ENCODE data around the gene PLA2G4B.

The PLA2G4B gene

GRCh38 chr15:41853831-41854230 lies 15.2 kb downstream of the PLA2G4B start:
- Histone ChIP-seq H3K27ac (ENCODE audit: poor library complexity, severe bottlenecking) (no peak overlapping the region), H3K36me3 (ENCODE audit: low read depth) (no peaks in the 10 kb centered on the region), H3K4me3 (ENCODE audit: severe bottlenecking) (no peak overlapping the region), H3K4me1 (ENCODE audit: insufficient read depth, poor library complexity, severe bottlenecking) (peaks cover 13% of the 10 kb centered on the region), H3K9me3 (ENCODE audit: severe bottlenecking) (no peaks in the 10 kb centered on the region), H3K27me3 (ENCODE audit: insufficient read depth, poor library complexity, severe bottlenecking) (no peaks in the 10 kb centered on the region)
- ATAC-seq (ENCODE audit: low read depth): no peak
- no peak for DNase-seq (ENCODE audit: low spot score)
- TF ChIP-seq, protein P1, sequence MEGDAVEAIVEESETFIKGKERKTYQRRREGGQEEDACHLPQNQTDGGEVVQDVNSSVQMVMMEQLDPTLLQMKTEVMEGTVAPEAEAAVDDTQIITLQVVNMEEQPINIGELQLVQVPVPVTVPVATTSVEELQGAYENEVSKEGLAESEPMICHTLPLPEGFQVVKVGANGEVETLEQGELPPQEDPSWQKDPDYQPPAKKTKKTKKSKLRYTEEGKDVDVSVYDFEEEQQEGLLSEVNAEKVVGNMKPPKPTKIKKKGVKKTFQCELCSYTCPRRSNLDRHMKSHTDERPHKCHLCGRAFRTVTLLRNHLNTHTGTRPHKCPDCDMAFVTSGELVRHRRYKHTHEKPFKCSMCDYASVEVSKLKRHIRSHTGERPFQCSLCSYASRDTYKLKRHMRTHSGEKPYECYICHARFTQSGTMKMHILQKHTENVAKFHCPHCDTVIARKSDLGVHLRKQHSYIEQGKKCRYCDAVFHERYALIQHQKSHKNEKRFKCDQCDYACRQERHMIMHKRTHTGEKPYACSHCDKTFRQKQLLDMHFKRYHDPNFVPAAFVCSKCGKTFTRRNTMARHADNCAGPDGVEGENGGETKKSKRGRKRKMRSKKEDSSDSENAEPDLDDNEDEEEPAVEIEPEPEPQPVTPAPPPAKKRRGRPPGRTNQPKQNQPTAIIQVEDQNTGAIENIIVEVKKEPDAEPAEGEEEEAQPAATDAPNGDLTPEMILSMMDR (IDR thresholded peaks at IDR 0.05; ENCODE audit: poor library complexity, severe bottlenecking): no peak

GRCh38 chr15:41854443-41854842 lies 15.8 kb downstream of the PLA2G4B start:
- ATAC-seq (ENCODE audit: low read depth) (no peak), DNase-seq (ENCODE audit: low spot score) (no peak)
- H3K27me3 ChIP-seq (ENCODE audit: insufficient read depth, poor library complexity, severe bottlenecking): no peaks in the 10 kb centered on the region
- no peaks in the 10 kb centered on the region for H3K36me3 ChIP-seq (ENCODE audit: low read depth)
- no peak overlapping the region for H3K27ac ChIP-seq (ENCODE audit: poor library complexity, severe bottlenecking)
- H3K4me1 ChIP-seq (ENCODE audit: insufficient read depth, poor library complexity, severe bottlenecking): peaks cover 8% of the 10 kb centered on the region
- no peaks in the 10 kb centered on the region for H3K9me3 ChIP-seq (ENCODE audit: severe bottlenecking)
- TF ChIP-seq, protein P1 (IDR thresholded peaks at IDR 0.05; ENCODE audit: poor library complexity, severe bottlenecking): no peak
- no peak overlapping the region for H3K4me3 ChIP-seq (ENCODE audit: severe bottlenecking)

DNA sequence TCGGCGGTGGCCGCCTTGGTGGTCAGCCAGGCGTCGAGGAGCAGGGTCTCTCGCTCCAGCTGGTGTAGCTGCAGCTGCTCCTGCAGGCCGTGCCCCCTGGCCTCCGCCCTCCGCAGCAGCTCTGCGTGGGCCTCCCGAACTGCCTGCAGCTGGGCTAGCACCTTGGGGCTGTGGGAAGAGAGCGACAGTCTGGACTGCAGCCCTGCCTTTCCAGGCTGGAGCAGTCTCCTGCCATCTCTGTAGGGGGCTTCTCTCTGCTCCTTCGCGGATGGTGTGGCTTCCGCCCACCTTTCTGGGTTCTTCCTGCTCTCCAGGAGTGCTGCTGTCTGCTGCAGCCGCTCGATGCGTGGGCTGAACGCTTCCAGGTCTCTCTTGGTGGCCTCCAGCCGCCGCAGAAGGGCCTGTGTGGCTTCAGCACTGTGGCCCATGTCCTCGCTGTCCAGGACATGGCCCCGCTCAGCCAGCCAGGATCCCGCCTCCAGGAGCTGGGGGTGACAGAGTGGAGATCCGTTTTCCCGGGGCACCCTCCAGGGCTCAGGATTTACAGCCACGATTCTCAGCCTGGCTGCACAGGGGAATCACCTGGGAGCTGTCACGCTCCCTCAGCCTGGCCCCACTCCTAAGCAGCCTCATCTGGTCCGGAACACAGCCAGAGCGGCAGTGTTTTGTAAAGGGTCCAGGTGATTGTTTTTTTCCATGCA lies 16.8 kb downstream of the PLA2G4B start:
- Histone ChIP-seq H3K9me3 (ENCODE audit: severe bottlenecking) (no peaks in the 10 kb centered on the region), H3K27ac (ENCODE audit: poor library complexity, severe bottlenecking) (no peak overlapping the region), H3K4me1 (ENCODE audit: insufficient read depth, poor library complexity, severe bottlenecking) (no peaks in the 10 kb centered on the region), H3K27me3 (ENCODE audit: insufficient read depth, poor library complexity, severe bottlenecking) (no peaks in the 10 kb centered on the region), H3K36me3 (ENCODE audit: low read depth) (no peaks in the 10 kb centered on the region), H3K4me3 (ENCODE audit: severe bottlenecking) (no peak overlapping the region)
- TF ChIP-seq, protein P1 (IDR thresholded peaks at IDR 0.05; ENCODE audit: poor library complexity, severe bottlenecking): no peak
- DNase-seq (ENCODE audit: low spot score): no peak
- ATAC-seq (ENCODE audit: low read depth): no peak

DNA sequence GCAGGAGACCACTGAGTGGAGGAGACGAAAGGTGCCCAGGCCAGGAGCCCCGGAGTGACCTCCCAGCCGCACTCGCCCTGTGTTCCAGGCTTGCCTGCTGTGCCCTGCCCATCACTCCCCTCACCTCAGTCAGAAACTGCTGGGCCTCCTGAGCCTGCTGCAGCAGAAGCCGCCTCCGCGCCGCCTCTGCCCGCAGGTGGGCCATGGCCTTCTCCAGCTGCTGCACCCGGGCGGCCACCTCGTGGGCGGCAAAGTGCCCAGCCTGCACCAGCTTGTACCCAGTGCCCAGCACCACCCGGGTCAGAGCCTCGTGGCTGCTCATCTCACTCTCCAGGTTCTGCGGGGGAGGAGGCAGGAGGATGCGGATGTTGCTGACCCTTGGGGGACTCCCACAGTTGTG lies 17.6 kb downstream of the PLA2G4B start:
- no peak for ATAC-seq (ENCODE audit: low read depth)
- H3K4me1 ChIP-seq (ENCODE audit: insufficient read depth, poor library complexity, severe bottlenecking): no peaks in the 10 kb centered on the region
- no peak for DNase-seq (ENCODE audit: low spot score)
- no peak overlapping the region for H3K4me3 ChIP-seq (ENCODE audit: severe bottlenecking)
- H3K27me3 ChIP-seq (ENCODE audit: insufficient read depth, poor library complexity, severe bottlenecking): no peaks in the 10 kb centered on the region
- TF ChIP-seq, protein P1 (IDR thresholded peaks at IDR 0.05; ENCODE audit: poor library complexity, severe bottlenecking): no peak
- H3K27ac ChIP-seq (ENCODE audit: poor library complexity, severe bottlenecking): no peak overlapping the region
- H3K36me3 ChIP-seq (ENCODE audit: low read depth): no peaks in the 10 kb centered on the region
- no peaks in the 10 kb centered on the region for H3K9me3 ChIP-seq (ENCODE audit: severe bottlenecking)

DNA sequence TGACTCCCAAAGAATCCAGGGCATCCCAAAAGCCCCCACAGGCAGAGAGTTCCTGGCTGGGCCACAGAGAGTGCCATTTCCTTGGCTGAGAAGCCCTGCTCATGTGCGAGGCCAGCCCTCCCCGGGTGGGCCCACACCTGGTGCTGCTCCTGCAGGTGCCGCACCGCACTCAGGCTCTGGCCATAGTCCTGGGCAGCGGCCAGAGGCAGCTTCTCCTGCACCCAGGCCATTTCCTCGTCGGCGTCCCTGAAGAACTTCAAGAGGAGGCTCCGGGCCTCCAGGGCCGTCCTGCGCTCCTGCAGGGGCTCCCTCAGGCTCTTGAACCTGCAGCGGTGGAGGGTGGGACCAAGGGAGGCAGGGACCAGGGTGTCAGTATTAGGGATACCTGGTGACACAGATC lies 18.1 kb downstream of the PLA2G4B start:
- no peaks in the 10 kb centered on the region for H3K9me3 ChIP-seq (ENCODE audit: severe bottlenecking)
- no peak overlapping the region for H3K4me3 ChIP-seq (ENCODE audit: severe bottlenecking)
- no peaks in the 10 kb centered on the region for H3K4me1 ChIP-seq (ENCODE audit: insufficient read depth, poor library complexity, severe bottlenecking)
- TF ChIP-seq, protein P1 (IDR thresholded peaks at IDR 0.05; ENCODE audit: poor library complexity, severe bottlenecking): no peak
- no peaks in the 10 kb centered on the region for H3K36me3 ChIP-seq (ENCODE audit: low read depth)
- DNase-seq (ENCODE audit: low spot score) (no peak), ATAC-seq (ENCODE audit: low read depth) (no peak)
- H3K27me3 ChIP-seq (ENCODE audit: insufficient read depth, poor library complexity, severe bottlenecking): no peaks in the 10 kb centered on the region
- no peak overlapping the region for H3K27ac ChIP-seq (ENCODE audit: poor library complexity, severe bottlenecking)

Measured in RWPE2 (cell line).